CD4-positive, alpha-beta T cell treated with Interleukin-1 beta for 1 hour (primary cell): ENCODE data around the gene TFDP1.

ENCODE experiments used
- DNase-seq, 2 donors: peaks; one replicate each; pipeline ENCODE4 v3.0.0-alpha.2; 2020 to 2022

Gene TFDP1

DNA sequence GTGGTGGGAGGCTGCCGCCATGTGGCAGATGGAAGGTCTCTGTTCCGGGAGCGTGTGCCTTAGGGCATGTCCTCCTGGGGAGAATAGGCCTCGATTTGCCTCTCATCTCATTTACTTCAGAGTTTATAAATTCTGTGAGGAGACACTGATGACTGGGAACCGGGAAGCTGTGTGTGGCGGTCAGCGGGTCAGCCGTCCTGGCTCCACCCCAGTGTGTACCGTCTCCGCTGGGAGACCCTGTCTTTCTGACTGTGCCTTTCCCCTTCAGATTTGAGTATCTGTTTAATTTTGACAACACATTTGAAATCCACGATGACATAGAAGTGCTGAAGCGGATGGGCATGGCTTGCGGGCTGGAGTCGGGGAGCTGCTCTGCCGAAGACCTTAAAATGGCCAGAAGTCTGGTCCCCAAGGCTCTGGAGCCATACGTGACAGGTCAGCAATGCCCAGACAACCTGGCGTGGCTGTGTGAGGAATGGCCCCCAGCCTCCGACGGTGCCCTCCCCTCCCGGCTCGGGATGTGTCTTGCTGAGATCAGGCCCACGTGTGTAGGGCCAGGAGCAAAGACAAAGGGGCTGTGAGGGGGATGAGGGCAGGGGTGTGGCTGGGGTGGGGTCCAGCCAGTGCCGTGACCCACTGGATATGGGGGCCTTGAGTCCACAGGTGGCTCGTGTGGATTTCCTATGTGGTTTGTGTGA, 51.9 kb downstream of the TFDP1 start:
- DNase-seq, result no peak

DNA sequence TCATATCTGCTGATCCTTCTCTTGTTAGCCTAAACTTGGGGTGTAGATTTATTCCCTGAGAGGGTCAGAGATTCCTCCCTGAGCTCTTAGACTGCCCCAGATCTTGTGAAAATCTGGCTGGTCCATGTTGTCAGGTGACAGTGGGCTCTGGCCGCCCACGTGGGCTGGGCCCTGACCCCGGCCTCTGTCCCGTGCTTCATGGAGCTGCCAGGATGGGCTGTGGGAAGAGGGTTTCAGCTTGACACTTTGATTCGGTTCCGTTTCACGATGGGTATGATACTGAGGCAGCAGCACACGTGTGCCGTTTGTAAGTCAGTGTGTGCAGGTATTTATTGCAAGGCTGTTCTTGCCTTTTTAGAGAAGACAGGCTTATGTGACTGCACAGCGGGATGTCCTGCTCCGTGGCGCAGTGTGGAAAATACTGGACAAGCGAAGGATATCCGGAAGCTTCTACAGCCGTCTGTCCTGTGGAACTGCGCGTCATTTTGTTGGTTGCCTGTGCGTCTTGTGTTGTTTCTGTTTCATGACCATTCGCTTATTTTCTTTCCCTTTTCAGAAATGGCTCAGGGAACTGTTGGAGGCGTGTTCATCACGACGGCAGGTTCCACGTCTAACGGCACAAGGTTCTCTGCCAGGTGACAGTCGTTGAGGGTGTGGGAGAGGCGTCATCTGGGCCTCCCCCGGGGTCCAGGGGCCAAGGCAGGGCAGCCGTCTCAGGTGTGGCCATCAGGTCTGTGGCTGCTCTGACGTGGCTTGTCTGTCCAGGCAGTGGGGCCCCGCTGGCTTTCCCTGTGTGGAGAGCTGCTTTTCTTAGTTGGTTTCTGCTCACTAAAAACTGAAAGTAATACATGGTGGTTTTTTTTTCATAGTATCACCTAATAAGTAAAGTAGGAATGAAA, 53.0 kb downstream of the TFDP1 start:
- no peak for DNase-seq

DNA sequence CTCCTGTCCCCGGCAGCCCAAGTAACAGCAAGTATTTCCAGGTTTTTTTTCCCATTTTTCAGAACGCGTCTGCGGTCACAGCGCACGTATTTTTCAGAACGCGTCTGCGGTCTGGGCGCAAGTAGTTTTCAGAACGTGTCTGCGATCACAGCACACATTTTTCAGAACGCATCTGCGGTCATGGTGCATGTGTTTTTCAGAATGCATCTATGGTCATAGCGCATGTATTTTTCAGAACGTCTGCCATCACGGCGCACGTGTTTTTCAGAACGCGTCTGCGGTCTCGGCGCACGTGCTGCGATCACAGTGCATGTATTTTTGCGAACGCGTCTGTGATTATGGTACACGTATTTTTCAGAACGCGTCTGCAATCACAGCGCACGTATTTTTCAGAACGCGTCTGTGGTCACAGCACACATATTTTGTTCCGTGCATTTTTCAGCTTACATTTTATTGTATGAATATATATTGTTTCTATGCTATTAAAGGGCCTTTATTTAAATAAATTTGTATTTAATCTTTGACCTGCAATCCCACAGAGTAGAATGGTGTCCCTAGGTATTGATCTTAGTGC, 53.7 kb downstream of the TFDP1 start:
- no peak for DNase-seq

DNA sequence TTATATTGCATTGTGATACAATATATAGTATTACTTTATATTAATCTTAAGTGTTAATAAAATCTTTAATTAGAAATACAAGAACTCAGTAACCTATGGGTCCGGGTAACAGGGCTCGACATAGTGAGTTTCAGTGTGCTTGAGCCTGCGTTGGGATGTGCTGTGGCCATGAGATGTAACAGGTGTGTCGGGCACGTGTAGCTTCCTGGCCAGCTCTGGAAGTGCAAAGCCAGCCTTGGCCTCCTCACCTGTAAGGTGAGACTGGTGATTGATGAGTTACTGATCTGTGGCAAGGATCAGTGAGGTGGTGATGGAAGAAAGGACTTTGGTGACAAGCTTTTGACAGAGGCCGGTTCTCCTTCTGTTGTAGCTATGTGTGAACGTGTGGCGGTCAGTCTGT, 54.3 kb downstream of the TFDP1 start:
- DNase-seq, result no peak

DNA sequence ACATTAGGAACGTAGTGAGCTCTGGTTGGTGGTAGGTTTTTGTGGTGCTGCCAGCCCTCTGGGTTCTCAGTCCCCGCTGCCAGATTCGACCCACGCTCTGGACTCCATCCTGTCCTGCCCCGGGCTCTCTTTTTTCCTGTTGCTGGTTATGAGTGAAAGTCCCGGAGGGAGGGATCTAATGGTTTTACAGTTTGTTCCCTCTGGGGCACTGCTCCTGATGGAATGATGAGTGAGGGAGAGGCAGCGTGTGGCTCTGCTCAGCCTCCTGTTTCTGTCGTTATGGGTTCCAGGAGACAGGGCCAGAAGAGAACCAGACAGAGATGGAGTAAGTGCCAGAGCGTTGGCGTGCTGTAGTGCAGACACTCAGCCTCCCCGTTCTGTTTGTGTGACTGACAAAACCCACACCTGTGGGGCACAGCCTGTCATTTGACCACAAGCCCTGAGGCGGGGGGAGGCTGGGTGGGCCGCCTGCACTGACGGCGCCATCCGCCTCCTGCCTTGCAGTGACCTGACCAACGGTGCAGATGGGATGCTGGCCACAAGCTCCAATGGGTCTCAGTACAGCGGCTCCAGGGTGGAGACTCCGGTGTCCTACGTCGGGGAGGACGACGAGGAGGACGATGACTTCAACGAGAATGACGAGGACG, 55.2 kb downstream of the TFDP1 start:
- DNase-seq, result no peak

DNA sequence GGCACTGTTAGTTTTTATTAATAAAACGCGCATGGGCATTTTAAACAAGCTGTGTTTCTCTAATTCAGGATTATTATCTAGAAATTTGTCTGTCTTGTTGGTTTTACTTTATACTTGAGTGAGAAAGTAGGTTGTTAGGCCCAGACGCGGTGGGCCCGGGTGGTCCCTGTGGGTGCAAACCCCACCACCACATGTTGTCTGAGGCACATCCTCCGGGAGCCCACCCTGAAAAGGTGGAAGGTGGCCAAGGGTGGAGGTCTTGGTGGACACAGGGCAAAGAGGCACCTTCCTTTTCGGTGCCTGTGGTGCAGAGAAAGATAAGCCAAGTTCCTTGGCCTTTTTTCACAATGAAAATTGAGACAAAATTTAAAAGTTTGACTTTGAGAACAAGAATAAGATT, 56.9 kb downstream of the TFDP1 start:
- DNase-seq, result no peak

DNA sequence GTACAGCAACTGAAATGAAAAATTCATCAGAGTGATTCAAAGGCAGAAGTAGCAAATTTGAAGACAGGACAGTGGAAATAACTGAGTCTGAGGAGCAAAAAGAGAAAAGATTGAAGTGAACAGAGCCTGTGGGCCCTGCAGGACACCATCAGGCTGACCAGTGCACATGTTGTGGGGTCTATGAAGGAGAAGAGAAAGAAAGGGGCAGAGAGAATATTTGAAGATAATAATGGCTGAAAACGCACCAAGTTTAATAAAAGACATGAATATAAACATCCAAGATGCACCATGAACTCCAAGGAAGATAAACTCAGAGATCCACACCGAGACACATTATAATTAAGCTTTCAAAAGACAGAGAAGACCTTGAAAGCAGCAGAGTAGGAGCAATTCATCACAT, 58.0 kb downstream of the TFDP1 start:
- DNase-seq, result no peak

DNA sequence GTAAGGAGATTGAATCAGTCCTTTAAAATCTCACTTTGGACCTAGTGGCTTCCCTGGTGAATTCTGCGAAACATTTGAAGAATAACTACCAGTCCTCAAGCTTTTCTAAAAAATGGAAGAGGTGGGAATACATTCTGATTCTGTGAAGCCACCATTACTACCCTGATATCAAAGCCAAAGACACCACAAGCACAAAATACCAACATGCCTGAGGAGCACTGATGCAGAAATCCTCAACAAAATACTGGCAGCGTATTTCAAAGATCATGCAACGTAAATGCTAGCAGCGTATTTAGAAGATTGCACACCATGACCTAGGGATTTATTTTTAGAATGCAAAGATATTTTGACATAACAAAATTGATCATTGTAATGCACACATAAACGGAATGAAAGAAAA, 59.0 kb downstream of the TFDP1 start:
- DNase-seq, result no peak

DNA sequence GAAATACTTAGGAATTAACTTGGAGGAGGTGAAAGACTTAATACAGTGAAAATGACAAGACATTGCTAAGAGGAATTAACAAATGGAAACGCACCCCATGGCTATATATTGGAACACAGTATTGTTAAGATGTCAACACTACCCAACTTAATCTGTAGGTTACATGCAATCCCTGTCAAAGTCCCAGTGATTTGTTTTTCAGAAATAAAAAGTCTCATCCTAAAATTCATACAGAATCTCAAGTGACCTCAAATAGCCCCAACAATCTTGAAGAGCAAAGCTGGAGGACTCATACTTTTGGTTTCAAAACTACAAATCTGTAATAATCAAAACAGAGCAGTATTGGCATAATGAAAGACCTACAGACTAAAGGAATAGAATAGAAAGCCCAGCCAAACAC, 60.2 kb downstream of the TFDP1 start:
- DNase-seq, result no peak

DNA sequence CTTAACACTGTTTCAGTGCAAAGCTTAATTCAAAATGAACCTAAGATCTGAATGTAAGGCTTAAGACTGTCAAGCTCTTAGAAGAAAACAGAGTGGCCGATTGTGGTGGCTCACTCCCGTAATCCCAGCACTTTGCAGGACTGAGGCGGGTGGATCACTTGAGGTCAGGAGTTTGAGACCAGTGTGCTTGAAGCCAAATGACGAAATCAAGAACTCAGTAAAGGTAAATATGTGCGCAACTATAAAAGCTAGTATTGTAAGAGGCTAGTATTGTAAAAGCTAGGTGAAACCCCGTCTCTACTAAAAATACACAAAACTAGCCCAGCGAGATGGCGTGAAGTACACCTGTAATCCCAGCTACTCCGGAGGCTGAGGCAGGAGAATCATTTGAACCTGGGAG, 60.8 kb downstream of the TFDP1 start:
- no peak for DNase-seq

DNA sequence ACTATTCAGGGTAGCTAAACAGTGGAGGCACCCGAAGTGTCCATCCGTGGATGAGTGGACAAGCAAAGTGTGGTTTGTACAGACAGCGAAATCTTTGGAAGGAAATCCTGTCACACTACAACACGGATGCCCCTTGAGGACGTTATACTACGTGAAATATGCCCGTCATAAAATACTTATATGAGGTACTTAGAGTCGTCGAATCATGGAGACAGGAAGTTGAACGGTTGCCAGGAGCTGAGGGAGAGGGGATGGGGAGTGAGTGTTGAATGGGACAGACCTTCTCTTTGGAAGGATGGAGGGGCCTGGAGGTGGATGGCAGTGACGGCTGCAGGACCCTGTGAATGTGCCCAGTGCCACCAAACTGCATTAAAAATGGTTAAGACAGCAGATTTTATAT, 61.8 kb downstream of the TFDP1 start:
- DNase-seq, result no peak

DNA sequence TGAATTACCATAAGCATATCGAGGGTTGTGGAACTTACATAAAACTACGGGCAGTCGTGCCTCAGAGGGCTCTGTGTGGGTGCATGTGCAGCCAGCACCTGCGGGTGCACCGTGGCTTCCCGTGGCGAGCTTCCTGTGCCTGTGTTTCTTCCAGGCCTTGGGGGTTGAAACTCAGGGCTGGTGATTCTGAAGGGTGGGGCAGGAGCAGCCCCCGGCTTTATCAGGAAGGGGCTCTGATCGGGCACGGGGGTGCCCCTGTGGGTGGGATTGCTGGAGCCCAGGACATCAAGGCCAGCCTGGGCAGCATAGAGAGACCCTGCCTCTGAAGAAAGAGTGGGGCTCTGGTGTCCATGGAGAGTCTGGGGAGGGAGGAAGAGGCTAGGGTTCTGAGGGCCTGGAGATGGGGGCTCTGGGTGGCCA, 62.4 kb downstream of the TFDP1 start:
- DNase-seq, result no peak

DNA sequence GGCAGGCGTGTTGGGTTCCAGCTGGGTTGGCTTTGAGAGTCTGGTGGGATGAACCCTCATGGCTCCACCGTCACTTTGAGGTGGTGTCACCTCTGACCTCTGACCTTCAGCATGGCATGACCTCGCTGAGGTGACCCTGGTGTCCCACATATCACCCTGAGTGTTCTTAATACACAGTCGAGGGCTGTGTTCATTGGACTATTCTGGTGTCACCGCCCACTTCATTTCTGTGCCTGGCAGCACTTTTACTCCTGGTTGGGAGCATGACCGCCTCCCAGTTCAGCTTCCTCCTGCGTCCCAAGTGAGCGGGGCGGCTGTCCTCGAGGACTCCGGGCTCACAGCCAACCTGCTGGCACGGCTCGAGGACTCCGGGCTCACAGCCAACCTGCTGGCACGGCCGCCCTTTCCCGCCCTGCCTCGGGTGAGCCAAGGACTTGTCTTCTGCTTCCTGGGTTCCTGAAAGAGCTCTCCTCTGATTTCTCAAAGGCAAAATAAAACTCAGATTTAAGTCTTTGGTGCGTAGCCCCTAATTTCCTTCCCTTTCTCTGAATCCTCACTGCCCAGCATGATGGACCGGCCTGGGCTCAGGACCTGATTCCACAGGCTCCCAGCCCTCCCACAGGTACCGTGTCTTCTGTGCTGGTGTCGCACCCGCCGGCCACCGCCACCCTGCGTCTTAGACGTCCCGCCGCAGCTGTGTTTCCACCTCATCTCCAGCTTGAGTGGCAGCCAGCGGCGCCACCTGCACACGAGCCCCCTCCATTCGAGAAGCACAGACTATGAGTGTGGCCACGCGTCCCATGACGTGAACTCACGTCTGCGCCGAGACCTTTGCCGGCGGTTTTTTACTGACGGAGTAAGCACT, 63.0 kb downstream of the TFDP1 start:
- DNase-seq, result no peak

DNA sequence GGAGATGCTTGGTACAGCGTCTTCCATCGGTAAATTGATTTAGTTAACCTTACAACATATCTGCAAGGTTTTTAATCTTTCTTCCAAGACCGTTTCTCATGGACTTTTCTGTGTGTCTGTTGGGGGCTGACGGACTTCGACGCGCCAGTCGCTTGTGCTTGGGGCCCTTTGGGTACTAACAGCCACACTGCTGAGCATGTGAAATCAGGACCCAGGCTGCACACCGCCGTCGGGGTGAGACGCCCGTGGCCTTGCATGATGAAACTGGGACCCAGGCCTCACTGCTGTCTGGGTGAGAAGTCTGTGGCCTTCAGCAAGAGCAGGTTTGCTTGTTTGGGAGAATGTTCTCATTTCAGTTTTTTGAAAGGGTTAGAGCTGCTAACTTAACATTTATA, 63.7 kb downstream of the TFDP1 start:
- no peak for DNase-seq

DNA sequence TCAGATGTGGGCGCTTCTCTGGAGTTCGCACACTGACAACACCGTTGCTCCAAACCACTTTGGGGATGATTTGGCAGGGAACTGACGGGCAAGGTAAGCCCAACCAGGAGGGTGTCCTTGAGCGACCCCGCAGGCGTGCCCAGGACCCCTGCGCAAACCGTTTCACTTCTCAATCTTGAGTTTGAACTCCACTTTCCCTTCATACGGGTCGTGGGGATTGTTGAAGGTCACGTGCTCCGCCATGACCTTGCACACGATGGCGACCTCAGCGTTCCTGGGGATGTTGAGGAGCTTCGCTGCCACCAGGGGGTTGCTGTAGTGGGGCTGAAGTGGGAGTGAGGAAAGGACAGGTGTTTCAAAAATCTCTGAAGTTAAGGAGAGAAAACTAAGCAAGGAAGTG, 64.7 kb downstream of the TFDP1 start:
- DNase-seq, result no peak

DNA sequence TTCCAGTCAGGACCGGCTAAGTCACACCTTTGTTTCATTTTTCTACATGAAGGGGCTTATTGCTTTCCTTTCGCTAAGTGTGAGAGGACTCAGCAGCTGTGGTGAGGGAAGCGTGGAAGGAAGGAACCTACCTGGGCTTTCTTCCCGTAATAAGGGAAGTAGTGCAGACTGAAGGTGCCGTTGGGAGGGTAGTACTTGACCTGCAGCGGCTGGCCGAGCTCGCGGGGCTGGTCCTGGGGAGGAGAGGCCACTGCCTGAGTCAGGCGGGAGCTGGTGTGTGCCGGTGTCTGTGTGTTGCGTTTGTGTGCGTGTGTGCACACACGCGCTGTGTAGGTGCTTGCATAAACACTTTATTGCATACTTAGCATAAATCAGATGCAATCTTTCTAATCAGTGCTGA, 65.7 kb downstream of the TFDP1 start:
- DNase-seq, result no peak

DNA sequence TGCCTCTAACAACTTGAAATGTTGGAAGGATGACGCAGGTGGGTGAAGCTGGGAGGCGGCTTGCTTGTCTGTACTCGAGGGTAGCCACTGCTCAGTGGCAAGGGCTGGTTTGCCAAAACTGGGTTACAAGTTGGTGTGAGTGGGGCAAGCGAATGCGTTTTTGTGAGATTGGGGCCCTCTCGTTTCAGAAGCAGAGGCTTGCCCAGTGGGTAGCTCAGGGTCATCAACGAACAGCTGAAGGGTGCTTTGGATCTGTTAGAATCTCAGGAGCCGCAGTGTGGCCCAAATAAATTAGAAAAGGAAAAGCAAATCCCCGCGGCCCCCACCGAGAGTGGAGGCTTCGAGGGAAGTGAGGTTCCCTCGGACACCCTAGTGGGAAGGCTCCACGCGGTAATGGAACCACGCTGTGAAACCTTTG, 66.2 kb downstream of the TFDP1 start:
- no peak for DNase-seq

DNA sequence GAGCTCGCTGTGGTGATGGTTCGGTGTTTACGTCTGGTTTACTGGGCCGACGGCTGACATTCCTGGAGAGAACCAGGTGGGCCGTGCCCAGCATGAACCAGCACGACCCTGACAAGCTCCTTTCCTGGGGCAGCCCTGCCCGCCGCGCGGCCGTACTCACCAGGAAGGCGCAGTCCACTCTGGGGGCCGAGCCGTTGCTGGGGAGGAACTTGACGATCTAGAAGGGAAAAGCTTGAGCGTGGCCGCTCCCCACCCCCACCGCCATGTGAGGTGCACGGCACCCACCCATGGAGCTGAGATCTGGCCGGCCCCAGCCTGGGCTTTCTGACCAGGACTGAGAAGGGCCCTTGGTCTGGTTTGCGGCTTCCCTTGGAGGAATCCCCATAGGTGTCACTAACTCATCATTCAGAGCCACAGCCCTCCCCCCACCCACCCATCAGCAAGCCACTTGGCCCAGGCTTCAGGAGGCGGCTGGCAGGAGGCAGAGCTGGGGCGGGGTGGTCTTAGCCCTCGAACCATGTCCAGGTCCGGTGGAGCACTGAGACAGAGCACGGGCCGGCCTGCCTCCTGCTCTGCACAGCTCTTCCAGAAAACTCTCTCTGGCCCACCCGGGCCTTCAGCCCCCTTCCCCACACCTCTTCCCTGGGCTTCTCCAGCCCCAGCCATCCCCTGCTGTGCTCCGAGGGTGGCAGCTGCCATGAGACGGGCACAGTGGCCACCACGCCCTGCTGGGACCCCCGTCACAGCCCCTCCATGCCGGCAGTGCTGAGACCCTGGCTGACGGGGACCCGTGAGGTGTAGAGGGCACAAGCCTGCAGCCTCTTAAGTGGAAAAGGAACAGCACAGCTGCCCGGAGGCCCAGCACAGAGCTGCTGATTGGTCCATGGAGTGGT, 67.2 kb downstream of the TFDP1 start:
- DNase-seq, result no peak

DNA sequence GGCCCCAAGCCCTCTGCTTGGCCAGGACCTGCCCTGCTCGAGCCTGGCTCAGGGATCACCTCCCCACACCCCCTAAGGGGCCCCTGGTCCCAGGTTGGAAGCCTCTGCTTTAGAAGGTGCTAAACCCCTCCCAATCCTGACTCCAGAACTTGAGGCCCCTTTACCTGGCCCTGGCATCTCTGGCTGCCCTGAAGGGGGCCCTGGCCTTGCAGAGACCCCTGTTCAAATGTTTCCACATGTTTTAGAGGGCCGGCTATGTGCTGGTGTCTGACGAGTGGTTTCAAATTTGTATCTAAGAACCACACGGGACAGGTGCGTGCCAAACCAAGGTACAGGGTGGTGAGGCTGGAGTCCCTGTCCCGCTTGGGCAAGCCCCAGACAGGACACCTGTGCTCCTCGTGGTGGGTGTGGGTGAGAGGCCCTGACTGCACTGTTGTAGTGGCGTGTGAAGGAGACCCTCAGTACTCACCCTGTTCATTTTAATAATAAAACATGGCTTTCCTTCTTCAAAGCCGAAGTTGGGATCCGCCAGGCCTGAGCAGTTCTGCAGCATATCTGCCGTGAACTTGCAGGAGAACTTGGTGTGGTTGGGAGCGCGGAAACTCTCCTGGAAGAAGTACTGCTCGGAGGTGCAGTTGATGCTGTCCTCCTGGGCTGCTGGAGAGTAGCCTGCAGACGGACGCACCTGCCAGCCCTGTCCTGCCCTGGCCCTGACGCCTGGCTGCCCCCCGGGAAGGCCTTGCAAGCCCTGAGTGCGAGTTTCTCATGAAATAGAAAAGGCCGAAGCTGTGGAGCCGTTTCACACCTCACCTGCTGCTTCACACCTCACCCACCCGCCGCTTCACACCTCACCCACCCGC, 68.1 kb downstream of the TFDP1 start:
- DNase-seq, result peak in 1 of 2 donors; percentile 7
